Mononuclear cell (primary cell): ENCODE data around the gene TFEB. TPM values are rescaled to one million over a fixed set of nuclear protein-coding genes. Genes with fewer than 3 reads are reported as not detected.

ENCODE experiments used
- H3K27me3 ChIP-seq: 2 replicates; pipeline ENCODE4 v1.6.0; 2011; ENCODE audit warnings: low read length, control low read depth; ENCODE audit not compliant: insufficient read depth
- H3K4me1 ChIP-seq: 2 replicates; pipeline ENCODE4 v1.5.1; 2011; ENCODE audit warnings: mild to moderate bottlenecking, low read length, control low read depth; ENCODE audit not compliant: insufficient read depth
- H3K4me3 ChIP-seq: 2 replicates; pipeline ENCODE4 v1.5.1; 2011; ENCODE audit warnings: mild to moderate bottlenecking, low read length, moderate library complexity
- H3K9me3 ChIP-seq: 2 replicates; pipeline ENCODE4 v1.5.1; 2011; ENCODE audit warnings: low read depth, mild to moderate bottlenecking, control low read depth, low read length
- total RNA-seq: library from RNA; depleted of rRNA; stranded (reverse); fragments of >200 nt; gene quantifications from one replicate; pipeline ENCODE4 v1.2.3, GENCODE V29; 2012

The TFEB gene
- total RNA-seq, 1 donor: 18.1 TPM

- Histone ChIP-seq H3K9me3 (no peaks in the 10 kb centered on the region), H3K4me3 (peak overlapping the region; percentile 81), H3K4me1 (peaks cover 46% of the 10 kb centered on the region), H3K27me3 (no peaks in the 10 kb centered on the region)
These were observed 562 bp downstream of the TFEB start for GRCh38 chr6:41734666-41735426.

- Histone ChIP-seq H3K9me3 (no peaks in the 10 kb centered on the region), H3K4me1 (peaks cover 55% of the 10 kb centered on the region), H3K27me3 (no peaks in the 10 kb centered on the region), H3K4me3 (peak overlapping the region; percentile 81)
These were observed 1.4 kb downstream of the TFEB start for GRCh38 chr6:41733707-41734665.

GRCh38 chr6:41733360-41733706 lies 2.1 kb downstream of the TFEB start:
- Histone ChIP-seq H3K27me3 (no peaks in the 10 kb centered on the region), H3K9me3 (no peaks in the 10 kb centered on the region), H3K4me1 (peaks cover 62% of the 10 kb centered on the region), H3K4me3 (peak overlapping the region; percentile 81)

GRCh38 chr6:41732591-41733359 lies 2.6 kb downstream of the TFEB start:
- H3K9me3 ChIP-seq: no peaks in the 10 kb centered on the region
- H3K4me3 ChIP-seq: peak overlapping the region; percentile 81
- H3K27me3 ChIP-seq: no peaks in the 10 kb centered on the region
- peaks cover 67% of the 10 kb centered on the region for H3K4me1 ChIP-seq

- Histone ChIP-seq H3K4me1 (peaks cover 73% of the 10 kb centered on the region), H3K27me3 (no peaks in the 10 kb centered on the region), H3K9me3 (no peaks in the 10 kb centered on the region), H3K4me3 (no peak overlapping the region)
These were observed 3.3 kb downstream of the TFEB start for GRCh38 chr6:41732149-41732548.

- Histone ChIP-seq H3K9me3 (no peaks in the 10 kb centered on the region), H3K4me1 (peaks cover 79% of the 10 kb centered on the region), H3K4me3 (no peak overlapping the region)
These were observed 3.8 kb downstream of the TFEB start for GRCh38 chr6:41731561-41732086.

GRCh38 chr6:41730531-41731436 lies 4.6 kb downstream of the TFEB start:
- H3K9me3 ChIP-seq: no peaks in the 10 kb centered on the region
- H3K4me1 ChIP-seq: peaks cover 84% of the 10 kb centered on the region
- H3K27me3 ChIP-seq: no peaks in the 10 kb centered on the region
- H3K4me3 ChIP-seq: no peak overlapping the region

More at GRCh38 chr6:41731561-41732086, 3.8 kb downstream of the TFEB start:
- H3K27me3 ChIP-seq: no peaks in the 10 kb centered on the region

GRCh38 chr6:41729624-41730023 lies 5.8 kb downstream of the TFEB start:
- Histone ChIP-seq H3K4me3 (no peak overlapping the region), H3K9me3 (no peaks in the 10 kb centered on the region), H3K27me3 (no peaks in the 10 kb centered on the region), H3K4me1 (peaks cover 93% of the 10 kb centered on the region)

GRCh38 chr6:41728954-41729353 lies 6.5 kb downstream of the TFEB start:
- Histone ChIP-seq H3K4me1 (peaks cover 99% of the 10 kb centered on the region), H3K27me3 (no peaks in the 10 kb centered on the region), H3K4me3 (no peak overlapping the region), H3K9me3 (no peaks in the 10 kb centered on the region)

GRCh38 chr6:41728073-41728936 lies 7.1 kb downstream of the TFEB start:
- Histone ChIP-seq H3K27me3 (no peaks in the 10 kb centered on the region), H3K9me3 (no peaks in the 10 kb centered on the region), H3K4me3 (no peak overlapping the region), H3K4me1 (peaks cover 99% of the 10 kb centered on the region)

GRCh38 chr6:41727705-41728072 lies 7.7 kb downstream of the TFEB start:
- Histone ChIP-seq H3K27me3 (no peaks in the 10 kb centered on the region), H3K4me1 (peaks cover 99% of the 10 kb centered on the region), H3K9me3 (no peaks in the 10 kb centered on the region), H3K4me3 (no peak overlapping the region)

- H3K4me3 ChIP-seq: no peak overlapping the region
- H3K4me1 ChIP-seq: peaks cover 100% of the 10 kb centered on the region
- no peaks in the 10 kb centered on the region for H3K9me3 ChIP-seq
- no peaks in the 10 kb centered on the region for H3K27me3 ChIP-seq
These were observed 8.5 kb downstream of the TFEB start for GRCh38 chr6:41726876-41727275.
